ENCODE measurements around the gene VGLL3. TPM values are rescaled to one million over a fixed set of nuclear protein-coding genes. Genes with fewer than 3 reads are reported as not detected.

The VGLL3 gene
- total RNA-seq, 2 experiments from 2014 or later = not detected

Other genes with a start within 250 kb of the VGLL3 start
- gene CHMP2B, start 236.2 kb upstream of the VGLL3 start, total RNA-seq = 10 to 100 TPM; 33.3 to 34.1 TPM